ENCODE results near the gene CLCF1.

The CLCF1 gene

GRCh38 chr11:67415501-67416304, 42.3 kb upstream of the CLCF1 start, which contains the start of gene CARNS1:
Gene CARNS1 (plus strand): TSS chr11:67415678. CDS start chr11:67416200, 522 bp downstream.
- no peak within 1 kb of the TSS for H3K9ac ChIP-seq (ENCODE audit: low read length)
- H3K36me3 ChIP-seq (ENCODE audit: control insufficient read depth, insufficient read depth, low read length): no peaks in the 10 kb centered on the region
- no peak within 1 kb of the TSS for H3K27ac ChIP-seq (ENCODE audit: low read depth, low read length)
- peaks cover 49% of the 10 kb centered on the region for H3K27me3 ChIP-seq (ENCODE audit: control insufficient read depth, insufficient read depth, low read length)
- H3K4me1 ChIP-seq (ENCODE audit: control insufficient read depth, insufficient read depth, low read length): peaks cover 26% of the 10 kb centered on the region
- H3K9me3 ChIP-seq (ENCODE audit: control insufficient read depth, insufficient read depth, low read depth, low read length): no peaks in the 10 kb centered on the region
- peak within 1 kb of the TSS; percentile 54 for H3K4me3 ChIP-seq (ENCODE audit: low read depth, low read length)

- H3K9me3 ChIP-seq (ENCODE audit: control insufficient read depth, insufficient read depth, low read depth, low read length): no peaks in the 10 kb centered on the region
- H3K27ac ChIP-seq (ENCODE audit: low read depth, low read length): no peak overlapping the region
- H3K4me3 ChIP-seq (ENCODE audit: low read depth, low read length): no peak overlapping the region
- H3K27me3 ChIP-seq (ENCODE audit: control insufficient read depth, insufficient read depth, low read length): peaks cover 34% of the 10 kb centered on the region
- H3K9ac ChIP-seq (ENCODE audit: low read length): no peak overlapping the region
- no peaks in the 10 kb centered on the region for H3K36me3 ChIP-seq (ENCODE audit: control insufficient read depth, insufficient read depth, low read length)
- H3K4me1 ChIP-seq (ENCODE audit: control insufficient read depth, insufficient read depth, low read length): peaks cover 31% of the 10 kb centered on the region
Measured at GRCh38 chr11:67413266-67413849, 40.0 kb upstream of the CLCF1 start.

GRCh38 chr11:67412495-67413179, 39.2 kb upstream of the CLCF1 start:
- H3K27me3 ChIP-seq (ENCODE audit: control insufficient read depth, insufficient read depth, low read length): peaks cover 34% of the 10 kb centered on the region
- H3K4me1 ChIP-seq (ENCODE audit: control insufficient read depth, insufficient read depth, low read length): peaks cover 31% of the 10 kb centered on the region
- no peak overlapping the region for H3K27ac ChIP-seq (ENCODE audit: low read depth, low read length)
- no peaks in the 10 kb centered on the region for H3K9me3 ChIP-seq (ENCODE audit: control insufficient read depth, insufficient read depth, low read depth, low read length)
- no peaks in the 10 kb centered on the region for H3K36me3 ChIP-seq (ENCODE audit: control insufficient read depth, insufficient read depth, low read length)
- no peak overlapping the region for H3K9ac ChIP-seq (ENCODE audit: low read length)
- no peak overlapping the region for H3K4me3 ChIP-seq (ENCODE audit: low read depth, low read length)

GRCh38 chr11:67411785-67412152, 38.4 kb upstream of the CLCF1 start:
- Histone ChIP-seq H3K9ac (ENCODE audit: low read length) (no peak overlapping the region), H3K27ac (ENCODE audit: low read depth, low read length) (no peak overlapping the region), H3K27me3 (ENCODE audit: control insufficient read depth, insufficient read depth, low read length) (peaks cover 34% of the 10 kb centered on the region), H3K36me3 (ENCODE audit: control insufficient read depth, insufficient read depth, low read length) (no peaks in the 10 kb centered on the region), H3K4me1 (ENCODE audit: control insufficient read depth, insufficient read depth, low read length) (peaks cover 26% of the 10 kb centered on the region), H3K9me3 (ENCODE audit: control insufficient read depth, insufficient read depth, low read depth, low read length) (no peaks in the 10 kb centered on the region), H3K4me3 (ENCODE audit: low read depth, low read length) (no peak overlapping the region)

- Histone ChIP-seq H3K9me3 (ENCODE audit: control insufficient read depth, insufficient read depth, low read depth, low read length) (no peaks in the 10 kb centered on the region), H3K27me3 (ENCODE audit: control insufficient read depth, insufficient read depth, low read length) (peaks cover 34% of the 10 kb centered on the region), H3K27ac (ENCODE audit: low read depth, low read length) (no peak overlapping the region), H3K4me1 (ENCODE audit: control insufficient read depth, insufficient read depth, low read length) (peaks cover 21% of the 10 kb centered on the region), H3K9ac (ENCODE audit: low read length) (no peak overlapping the region), H3K4me3 (ENCODE audit: low read depth, low read length) (no peak overlapping the region), H3K36me3 (ENCODE audit: control insufficient read depth, insufficient read depth, low read length) (no peaks in the 10 kb centered on the region)
Measured at GRCh38 chr11:67410984-67411784, 37.8 kb upstream of the CLCF1 start.

GRCh38 chr11:67410369-67410831, 37.0 kb upstream of the CLCF1 start:
- H3K9ac ChIP-seq (ENCODE audit: low read length): no peak overlapping the region
- no peak overlapping the region for H3K27ac ChIP-seq (ENCODE audit: low read depth, low read length)
- no peak overlapping the region for H3K4me3 ChIP-seq (ENCODE audit: low read depth, low read length)
- H3K9me3 ChIP-seq (ENCODE audit: control insufficient read depth, insufficient read depth, low read depth, low read length): no peaks in the 10 kb centered on the region
- peaks cover 17% of the 10 kb centered on the region for H3K4me1 ChIP-seq (ENCODE audit: control insufficient read depth, insufficient read depth, low read length)
- peaks cover 30% of the 10 kb centered on the region for H3K27me3 ChIP-seq (ENCODE audit: control insufficient read depth, insufficient read depth, low read length)
- no peaks in the 10 kb centered on the region for H3K36me3 ChIP-seq (ENCODE audit: control insufficient read depth, insufficient read depth, low read length)

- peaks cover 13% of the 10 kb centered on the region for H3K4me1 ChIP-seq (ENCODE audit: control insufficient read depth, insufficient read depth, low read length)
- no peak overlapping the region for H3K27ac ChIP-seq (ENCODE audit: low read depth, low read length)
- H3K9me3 ChIP-seq (ENCODE audit: control insufficient read depth, insufficient read depth, low read depth, low read length): no peaks in the 10 kb centered on the region
- no peak overlapping the region for H3K4me3 ChIP-seq (ENCODE audit: low read depth, low read length)
- H3K9ac ChIP-seq (ENCODE audit: low read length): no peak overlapping the region
- no peaks in the 10 kb centered on the region for H3K36me3 ChIP-seq (ENCODE audit: control insufficient read depth, insufficient read depth, low read length)
- H3K27me3 ChIP-seq (ENCODE audit: control insufficient read depth, insufficient read depth, low read length): peaks cover 26% of the 10 kb centered on the region
Measured at GRCh38 chr11:67409781-67410368, 36.5 kb upstream of the CLCF1 start.

GRCh38 chr11:67409261-67409666, 35.9 kb upstream of the CLCF1 start:
- Histone ChIP-seq H3K9me3 (ENCODE audit: control insufficient read depth, insufficient read depth, low read depth, low read length) (no peaks in the 10 kb centered on the region), H3K27ac (ENCODE audit: low read depth, low read length) (no peak overlapping the region), H3K36me3 (ENCODE audit: control insufficient read depth, insufficient read depth, low read length) (no peaks in the 10 kb centered on the region), H3K27me3 (ENCODE audit: control insufficient read depth, insufficient read depth, low read length) (peaks cover 20% of the 10 kb centered on the region), H3K4me1 (ENCODE audit: control insufficient read depth, insufficient read depth, low read length) (peaks cover 13% of the 10 kb centered on the region), H3K9ac (ENCODE audit: low read length) (no peak overlapping the region), H3K4me3 (ENCODE audit: low read depth, low read length) (no peak overlapping the region)

- Histone ChIP-seq H3K4me3 (ENCODE audit: low read depth, low read length) (no peak overlapping the region), H3K36me3 (ENCODE audit: control insufficient read depth, insufficient read depth, low read length) (no peaks in the 10 kb centered on the region), H3K9me3 (ENCODE audit: control insufficient read depth, insufficient read depth, low read depth, low read length) (no peaks in the 10 kb centered on the region), H3K4me1 (ENCODE audit: control insufficient read depth, insufficient read depth, low read length) (peaks cover 13% of the 10 kb centered on the region), H3K9ac (ENCODE audit: low read length) (no peak overlapping the region), H3K27me3 (ENCODE audit: control insufficient read depth, insufficient read depth, low read length) (peaks cover 19% of the 10 kb centered on the region), H3K27ac (ENCODE audit: low read depth, low read length) (no peak overlapping the region)
Measured at GRCh38 chr11:67408437-67409200, 35.2 kb upstream of the CLCF1 start.

GRCh38 chr11:67407688-67408163, 34.3 kb upstream of the CLCF1 start:
- no peak overlapping the region for H3K9ac ChIP-seq (ENCODE audit: low read length)
- H3K27me3 ChIP-seq (ENCODE audit: control insufficient read depth, insufficient read depth, low read length): peaks cover 11% of the 10 kb centered on the region
- no peak overlapping the region for H3K4me3 ChIP-seq (ENCODE audit: low read depth, low read length)
- no peaks in the 10 kb centered on the region for H3K9me3 ChIP-seq (ENCODE audit: control insufficient read depth, insufficient read depth, low read depth, low read length)
- H3K36me3 ChIP-seq (ENCODE audit: control insufficient read depth, insufficient read depth, low read length): no peaks in the 10 kb centered on the region
- peaks cover 13% of the 10 kb centered on the region for H3K4me1 ChIP-seq (ENCODE audit: control insufficient read depth, insufficient read depth, low read length)
- no peak overlapping the region for H3K27ac ChIP-seq (ENCODE audit: low read depth, low read length)
